K562 (cell line): Measurements from ENCODE around the gene SRRT. TPM values are rescaled to one million over a fixed set of nuclear protein-coding genes. Genes with fewer than 3 reads are reported as not detected.
A peak's percentile ranks its signal among the peaks of the same experiment; 100 is the strongest.

Experiments
- CHD4 ChIP-seq: fragments of 200-600 bp; sonication (generic); IDR thresholded peaks from 3 replicates; pipeline ENCODE4 v1.6.1; 2012; ENCODE audit warnings: low read depth, mild to moderate bottlenecking, mixed read lengths, low read length, inconsistent platforms; ENCODE audit not compliant: insufficient read depth, insufficient replicate concordance, poor library complexity, severe bottlenecking
- PHF20 ChIP-seq: fragments of 450-650 bp; IDR thresholded peaks from 2 replicates; pipeline ENCODE4 v1.6.1; 2018; ENCODE audit not compliant: partially characterized antibody
- PKNOX1 ChIP-seq: fragments of 450-650 bp; IDR thresholded peaks from 2 replicates; pipeline ENCODE4 v1.6.1; 2016
- PRMT5 ChIP-seq: sonication (generic); formaldehyde crosslinking; IDR thresholded peaks from 2 replicates; pipeline ENCODE4 v1.5.0; 2020; ENCODE audit warnings: missing genetic modification reagents
- SIN3B ChIP-seq: fragments of 450-650 bp; IDR thresholded peaks from 2 replicates; pipeline ENCODE4 v1.6.1; 2017; ENCODE audit warnings: low read depth, mild to moderate bottlenecking, moderate library complexity
- SMAD2 ChIP-seq: fragments of 150-350 bp; IDR thresholded peaks from 2 replicates; pipeline ENCODE4 v1.6.1; 2014; ENCODE audit warnings: low read depth, mild to moderate bottlenecking, low read length
- SUPT5H ChIP-seq: fragments of 450-650 bp; IDR thresholded peaks from 2 replicates; pipeline ENCODE4 v1.6.1; 2016
- TEAD4 ChIP-seq, 2 experiments: sonication (generic) in 1 of 2; formaldehyde crosslinking in 1 of 2; IDR thresholded peaks; 2 replicates each; pipeline versions ENCODE4 v1.6.1 to v1.8.0; 2012 to 2022; ENCODE audit warnings: borderline replicate concordance in 1 of 2, inconsistent platforms in 1 of 2, low read length in 1 of 2, mild to moderate bottlenecking in 1 of 2, missing genetic modification reagents in 1 of 2
- THAP7 ChIP-seq: fragments of 250-450 bp; sonication (Bioruptor Pico); IDR thresholded peaks from 2 replicates; pipeline ENCODE4 v1.5.0; 2021
- ZNF224 ChIP-seq: sonication (generic); formaldehyde crosslinking; IDR thresholded peaks from 2 replicates; pipeline ENCODE4 v1.8.0; 2022; ENCODE audit warnings: mild to moderate bottlenecking, missing genetic modification reagents
- ZNF583 ChIP-seq: fragments of 250-450 bp; sonication (Bioruptor Pico); IDR thresholded peaks from 2 replicates; pipeline ENCODE4 v1.4.0; 2020
- polyA plus RNA-seq, 8 experiments: library from polyadenylated mRNA; depleted of rRNA in 4 of 8; stranded (reverse) in 5 of 8; unstranded in 3 of 8; fragments of >200 nt; fragmentation: Nextera tagmentation in 2 of 8; fragmentation: Illumina TruSeq in 1 of 8; extraction: Ambion mirVana in 2 of 8; extraction: Trizol in 1 of 8; gene quantifications; 2 replicates each; pipeline versions ENCODE4 v1.2.1 to v1.2.3, GENCODE V29; 2011 to 2014; ENCODE audit warnings: inconsistent platforms in 1 of 8, missing spikeins in 1 of 8
- total RNA-seq, 7 experiments: library from RNA; depleted of rRNA in 6 of 7; stranded (reverse); fragments of >200 nt in 6 of 7; fragmentation: Illumina TruSeq in 2 of 7; extraction: Trizol in 2 of 7; gene quantifications; 2 replicates each; pipeline versions ENCODE4 v1.2.1 to v1.2.3, GENCODE V29; 2011 to 2021; ENCODE audit warnings: low replicate concordance in 1 of 7
- TF ChIP-seq, protein P1 (sequence below): fragments of 450-650 bp; IDR thresholded peaks from 2 replicates; pipeline ENCODE4 v1.6.1; 2016; ENCODE audit warnings: mild to moderate bottlenecking
- TF ChIP-seq, protein P2 (sequence below), 2 experiments: fragments of 450-650 bp in 1 of 2; IDR thresholded peaks; 2 replicates each; pipeline ENCODE4 v1.6.1; 2011 to 2017; ENCODE audit warnings: low read depth in 2 of 2, antibody characterized with exemption in 1 of 2, borderline replicate concordance in 1 of 2, low read length in 1 of 2, mild to moderate bottlenecking in 1 of 2, mixed read lengths in 1 of 2; ENCODE audit not compliant: control insufficient read depth in 1 of 2
- TF ChIP-seq, protein P3 (sequence below): fragments of 250-450 bp; sonication (Bioruptor Pico); IDR thresholded peaks from 2 replicates; pipeline ENCODE4 v1.4.0; 2020; ENCODE audit warnings: mild to moderate bottlenecking, moderate library complexity, borderline replicate concordance
- TF ChIP-seq, protein P4 (sequence below): fragments of 250-450 bp; sonication (Bioruptor Pico); IDR thresholded peaks from 2 replicates; pipeline ENCODE4 v1.4.0; 2020

Gene SRRT
- total and polyA plus RNA-seq, 9 of the 15 experiments (the other 6 are each of a cell fraction or from before 2014, with no cell fraction given) = 10.3 to 263 (median 84.4) TPM

DNA sequence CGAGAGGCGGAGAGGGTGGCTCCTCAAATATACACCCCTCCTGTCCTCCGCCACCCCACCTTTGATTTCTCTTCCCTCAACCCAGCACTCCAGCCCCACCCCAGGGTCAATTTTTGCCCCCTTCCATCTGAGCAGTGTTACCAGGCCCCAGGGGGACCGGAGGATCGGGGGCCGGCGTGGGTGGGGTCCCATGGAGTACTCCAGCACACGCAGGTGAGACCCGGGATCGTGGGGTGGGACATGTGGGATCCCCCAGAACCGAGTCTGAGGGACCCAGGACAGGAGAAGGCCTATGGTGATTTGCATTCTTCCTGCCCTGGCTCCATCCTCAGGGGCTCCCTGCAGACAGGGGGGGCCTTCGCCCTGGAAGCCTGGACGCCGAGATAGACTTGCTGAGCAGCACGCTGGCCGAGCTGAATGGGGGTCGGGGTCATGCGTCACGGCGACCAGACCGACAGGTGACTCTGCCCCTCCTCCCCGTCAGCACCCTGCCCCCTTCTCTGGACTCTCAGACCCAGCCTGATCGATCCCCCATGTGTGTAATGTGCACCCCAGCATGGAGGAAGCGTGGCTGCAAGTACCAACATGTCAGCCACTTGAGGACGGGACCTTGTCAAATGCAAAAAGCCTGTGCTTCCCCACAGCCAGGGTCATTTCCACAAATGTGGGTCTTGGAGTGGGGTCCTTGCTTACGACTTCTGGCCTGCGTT, 7.0 kb upstream of the SRRT start (continued):
- TF ChIP-seq THAP7 (CRISPR knock-in tag) (no peak), PRMT5 (CRISPR knock-in tag) (no peak), SUPT5H (no peak), SMAD2 (no peak), SIN3B (no peak; the same call in 1 of the 2 replicates), ZNF224 (CRISPR knock-in tag) (no peak), PKNOX1 (no peak), ZNF583 (0 out of 2 replicates have a peak, but pooled peaks have one; percentile 22), PHF20 (no peak), TEAD4 (IDR thresholded peaks at IDR 0.05; ENCODE audit: low read length) (no peak), TEAD4 (CRISPR knock-in tag; IDR thresholded peaks at IDR 0.05; ENCODE audit: borderline replicate concordance) (no peak), CHD4 (no peak)
- TF ChIP-seq, protein P1, sequence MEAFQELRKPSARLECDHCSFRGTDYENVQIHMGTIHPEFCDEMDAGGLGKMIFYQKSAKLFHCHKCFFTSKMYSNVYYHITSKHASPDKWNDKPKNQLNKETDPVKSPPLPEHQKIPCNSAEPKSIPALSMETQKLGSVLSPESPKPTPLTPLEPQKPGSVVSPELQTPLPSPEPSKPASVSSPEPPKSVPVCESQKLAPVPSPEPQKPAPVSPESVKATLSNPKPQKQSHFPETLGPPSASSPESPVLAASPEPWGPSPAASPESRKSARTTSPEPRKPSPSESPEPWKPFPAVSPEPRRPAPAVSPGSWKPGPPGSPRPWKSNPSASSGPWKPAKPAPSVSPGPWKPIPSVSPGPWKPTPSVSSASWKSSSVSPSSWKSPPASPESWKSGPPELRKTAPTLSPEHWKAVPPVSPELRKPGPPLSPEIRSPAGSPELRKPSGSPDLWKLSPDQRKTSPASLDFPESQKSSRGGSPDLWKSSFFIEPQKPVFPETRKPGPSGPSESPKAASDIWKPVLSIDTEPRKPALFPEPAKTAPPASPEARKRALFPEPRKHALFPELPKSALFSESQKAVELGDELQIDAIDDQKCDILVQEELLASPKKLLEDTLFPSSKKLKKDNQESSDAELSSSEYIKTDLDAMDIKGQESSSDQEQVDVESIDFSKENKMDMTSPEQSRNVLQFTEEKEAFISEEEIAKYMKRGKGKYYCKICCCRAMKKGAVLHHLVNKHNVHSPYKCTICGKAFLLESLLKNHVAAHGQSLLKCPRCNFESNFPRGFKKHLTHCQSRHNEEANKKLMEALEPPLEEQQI = no peak
- TF ChIP-seq, protein P2, sequence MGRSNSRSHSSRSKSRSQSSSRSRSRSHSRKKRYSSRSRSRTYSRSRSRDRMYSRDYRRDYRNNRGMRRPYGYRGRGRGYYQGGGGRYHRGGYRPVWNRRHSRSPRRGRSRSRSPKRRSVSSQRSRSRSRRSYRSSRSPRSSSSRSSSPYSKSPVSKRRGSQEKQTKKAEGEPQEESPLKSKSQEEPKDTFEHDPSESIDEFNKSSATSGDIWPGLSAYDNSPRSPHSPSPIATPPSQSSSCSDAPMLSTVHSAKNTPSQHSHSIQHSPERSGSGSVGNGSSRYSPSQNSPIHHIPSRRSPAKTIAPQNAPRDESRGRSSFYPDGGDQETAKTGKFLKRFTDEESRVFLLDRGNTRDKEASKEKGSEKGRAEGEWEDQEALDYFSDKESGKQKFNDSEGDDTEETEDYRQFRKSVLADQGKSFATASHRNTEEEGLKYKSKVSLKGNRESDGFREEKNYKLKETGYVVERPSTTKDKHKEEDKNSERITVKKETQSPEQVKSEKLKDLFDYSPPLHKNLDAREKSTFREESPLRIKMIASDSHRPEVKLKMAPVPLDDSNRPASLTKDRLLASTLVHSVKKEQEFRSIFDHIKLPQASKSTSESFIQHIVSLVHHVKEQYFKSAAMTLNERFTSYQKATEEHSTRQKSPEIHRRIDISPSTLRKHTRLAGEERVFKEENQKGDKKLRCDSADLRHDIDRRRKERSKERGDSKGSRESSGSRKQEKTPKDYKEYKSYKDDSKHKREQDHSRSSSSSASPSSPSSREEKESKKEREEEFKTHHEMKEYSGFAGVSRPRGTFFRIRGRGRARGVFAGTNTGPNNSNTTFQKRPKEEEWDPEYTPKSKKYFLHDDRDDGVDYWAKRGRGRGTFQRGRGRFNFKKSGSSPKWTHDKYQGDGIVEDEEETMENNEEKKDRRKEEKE (IDR thresholded peaks at IDR 0.05; ENCODE audit: borderline replicate concordance in 1 of 2, control insufficient read depth in 1 of 2, low read depth in 2 of 2, low read length in 1 of 2) = no peak
- TF ChIP-seq, protein P3, sequence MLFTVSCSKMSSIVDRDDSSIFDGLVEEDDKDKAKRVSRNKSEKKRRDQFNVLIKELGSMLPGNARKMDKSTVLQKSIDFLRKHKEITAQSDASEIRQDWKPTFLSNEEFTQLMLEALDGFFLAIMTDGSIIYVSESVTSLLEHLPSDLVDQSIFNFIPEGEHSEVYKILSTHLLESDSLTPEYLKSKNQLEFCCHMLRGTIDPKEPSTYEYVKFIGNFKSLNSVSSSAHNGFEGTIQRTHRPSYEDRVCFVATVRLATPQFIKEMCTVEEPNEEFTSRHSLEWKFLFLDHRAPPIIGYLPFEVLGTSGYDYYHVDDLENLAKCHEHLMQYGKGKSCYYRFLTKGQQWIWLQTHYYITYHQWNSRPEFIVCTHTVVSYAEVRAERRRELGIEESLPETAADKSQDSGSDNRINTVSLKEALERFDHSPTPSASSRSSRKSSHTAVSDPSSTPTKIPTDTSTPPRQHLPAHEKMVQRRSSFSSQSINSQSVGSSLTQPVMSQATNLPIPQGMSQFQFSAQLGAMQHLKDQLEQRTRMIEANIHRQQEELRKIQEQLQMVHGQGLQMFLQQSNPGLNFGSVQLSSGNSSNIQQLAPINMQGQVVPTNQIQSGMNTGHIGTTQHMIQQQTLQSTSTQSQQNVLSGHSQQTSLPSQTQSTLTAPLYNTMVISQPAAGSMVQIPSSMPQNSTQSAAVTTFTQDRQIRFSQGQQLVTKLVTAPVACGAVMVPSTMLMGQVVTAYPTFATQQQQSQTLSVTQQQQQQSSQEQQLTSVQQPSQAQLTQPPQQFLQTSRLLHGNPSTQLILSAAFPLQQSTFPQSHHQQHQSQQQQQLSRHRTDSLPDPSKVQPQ (CRISPR knock-in tag) = no peak
- TF ChIP-seq, protein P4, sequence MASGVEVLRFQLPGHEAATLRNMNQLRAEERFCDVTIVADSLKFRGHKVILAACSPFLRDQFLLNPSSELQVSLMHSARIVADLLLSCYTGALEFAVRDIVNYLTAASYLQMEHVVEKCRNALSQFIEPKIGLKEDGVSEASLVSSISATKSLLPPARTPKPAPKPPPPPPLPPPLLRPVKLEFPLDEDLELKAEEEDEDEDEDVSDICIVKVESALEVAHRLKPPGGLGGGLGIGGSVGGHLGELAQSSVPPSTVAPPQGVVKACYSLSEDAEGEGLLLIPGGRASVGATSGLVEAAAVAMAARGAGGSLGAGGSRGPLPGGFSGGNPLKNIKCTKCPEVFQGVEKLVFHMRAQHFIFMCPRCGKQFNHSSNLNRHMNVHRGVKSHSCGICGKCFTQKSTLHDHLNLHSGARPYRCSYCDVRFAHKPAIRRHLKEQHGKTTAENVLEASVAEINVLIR (CRISPR knock-in tag) = no peak
